ENCODE data around the gene STK24.

Gene STK24

DNA sequence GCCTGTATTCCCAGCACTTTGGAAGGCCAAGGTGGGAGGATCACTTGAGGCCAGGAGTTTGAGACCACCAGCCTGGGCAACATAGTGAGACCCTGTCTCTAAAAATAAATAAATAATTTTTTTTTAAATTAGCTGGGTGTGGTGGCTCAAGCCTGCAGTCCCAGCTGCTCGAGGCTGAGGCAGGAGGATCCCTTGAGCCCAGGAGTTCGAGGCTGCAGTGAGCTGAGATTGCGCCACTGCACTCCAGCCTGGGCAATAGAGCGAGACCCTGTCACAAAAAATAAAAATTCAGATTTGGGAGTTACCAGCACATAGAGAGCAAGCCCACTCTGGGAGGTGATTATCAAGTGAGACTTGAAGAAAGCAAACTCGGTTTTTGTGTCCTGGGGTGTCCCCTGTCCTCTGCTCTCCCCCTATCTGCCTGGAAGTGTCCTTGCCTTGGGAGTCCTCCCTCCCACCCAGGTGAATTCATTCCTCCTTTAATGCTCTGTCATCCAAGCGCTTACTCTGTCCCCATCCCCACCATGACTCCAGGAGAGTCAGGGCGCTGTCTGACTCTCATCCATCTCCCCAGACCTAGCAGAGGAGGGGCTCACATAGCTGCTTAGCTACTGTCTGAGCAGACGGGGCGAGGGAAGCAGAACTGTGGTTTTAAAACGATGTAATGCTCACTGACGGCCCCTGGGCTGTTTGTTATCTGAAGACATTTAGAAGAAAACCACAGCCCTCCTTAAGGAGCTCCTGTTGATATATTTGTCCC is 146.8 kb downstream of the STK24 start:
- TF ChIP-seq, protein P1, sequence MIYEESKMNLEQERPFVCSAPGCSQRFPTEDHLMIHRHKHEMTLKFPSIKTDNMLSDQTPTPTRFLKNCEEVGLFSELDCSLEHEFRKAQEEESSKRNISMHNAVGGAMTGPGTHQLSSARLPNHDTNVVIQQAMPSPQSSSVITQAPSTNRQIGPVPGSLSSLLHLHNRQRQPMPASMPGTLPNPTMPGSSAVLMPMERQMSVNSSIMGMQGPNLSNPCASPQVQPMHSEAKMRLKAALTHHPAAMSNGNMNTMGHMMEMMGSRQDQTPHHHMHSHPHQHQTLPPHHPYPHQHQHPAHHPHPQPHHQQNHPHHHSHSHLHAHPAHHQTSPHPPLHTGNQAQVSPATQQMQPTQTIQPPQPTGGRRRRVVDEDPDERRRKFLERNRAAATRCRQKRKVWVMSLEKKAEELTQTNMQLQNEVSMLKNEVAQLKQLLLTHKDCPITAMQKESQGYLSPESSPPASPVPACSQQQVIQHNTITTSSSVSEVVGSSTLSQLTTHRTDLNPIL (CRISPR knock-in tag; IDR thresholded peaks at IDR 0.05; ENCODE audit: low read depth), result no peak
- TF ChIP-seq, protein P2, sequence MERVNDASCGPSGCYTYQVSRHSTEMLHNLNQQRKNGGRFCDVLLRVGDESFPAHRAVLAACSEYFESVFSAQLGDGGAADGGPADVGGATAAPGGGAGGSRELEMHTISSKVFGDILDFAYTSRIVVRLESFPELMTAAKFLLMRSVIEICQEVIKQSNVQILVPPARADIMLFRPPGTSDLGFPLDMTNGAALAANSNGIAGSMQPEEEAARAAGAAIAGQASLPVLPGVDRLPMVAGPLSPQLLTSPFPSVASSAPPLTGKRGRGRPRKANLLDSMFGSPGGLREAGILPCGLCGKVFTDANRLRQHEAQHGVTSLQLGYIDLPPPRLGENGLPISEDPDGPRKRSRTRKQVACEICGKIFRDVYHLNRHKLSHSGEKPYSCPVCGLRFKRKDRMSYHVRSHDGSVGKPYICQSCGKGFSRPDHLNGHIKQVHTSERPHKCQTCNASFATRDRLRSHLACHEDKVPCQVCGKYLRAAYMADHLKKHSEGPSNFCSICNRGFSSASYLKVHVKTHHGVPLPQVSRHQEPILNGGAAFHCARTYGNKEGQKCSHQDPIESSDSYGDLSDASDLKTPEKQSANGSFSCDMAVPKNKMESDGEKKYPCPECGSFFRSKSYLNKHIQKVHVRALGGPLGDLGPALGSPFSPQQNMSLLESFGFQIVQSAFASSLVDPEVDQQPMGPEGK (CRISPR knock-in tag; IDR thresholded peaks at IDR 0.05; ENCODE audit: borderline replicate concordance), result no peak
- TF ChIP-seq ZNF565 (CRISPR knock-in tag; conservative IDR thresholded peaks at IDR 0.05; ENCODE audit: low read depth) (no peak), RARB (CRISPR knock-in tag; IDR thresholded peaks at IDR 0.05) (no peak), GLIS3 (CRISPR knock-in tag; IDR thresholded peaks at IDR 0.05) (no peak), ZNF70 (CRISPR knock-in tag; IDR thresholded peaks at IDR 0.05) (no peak), ESRRG (CRISPR knock-in tag; IDR thresholded peaks at IDR 0.05) (no peak), PPARA (CRISPR knock-in tag; IDR thresholded peaks at IDR 0.05; ENCODE audit: borderline replicate concordance) (no peak), TCF4 (CRISPR knock-in tag; IDR thresholded peaks at IDR 0.05; ENCODE audit: borderline replicate concordance) (no peak), TOX (CRISPR knock-in tag; IDR thresholded peaks at IDR 0.05; ENCODE audit: borderline replicate concordance) (no peak), ZFP30 (CRISPR knock-in tag; IDR thresholded peaks at IDR 0.05) (no peak), ZNF8 (CRISPR knock-in tag; IDR thresholded peaks at IDR 0.05) (no peak), ZC3H10 (CRISPR knock-in tag; IDR thresholded peaks at IDR 0.05) (no peak), ZFP3 (CRISPR knock-in tag; IDR thresholded peaks at IDR 0.05) (no peak)
- TF ChIP-seq, protein P3, sequence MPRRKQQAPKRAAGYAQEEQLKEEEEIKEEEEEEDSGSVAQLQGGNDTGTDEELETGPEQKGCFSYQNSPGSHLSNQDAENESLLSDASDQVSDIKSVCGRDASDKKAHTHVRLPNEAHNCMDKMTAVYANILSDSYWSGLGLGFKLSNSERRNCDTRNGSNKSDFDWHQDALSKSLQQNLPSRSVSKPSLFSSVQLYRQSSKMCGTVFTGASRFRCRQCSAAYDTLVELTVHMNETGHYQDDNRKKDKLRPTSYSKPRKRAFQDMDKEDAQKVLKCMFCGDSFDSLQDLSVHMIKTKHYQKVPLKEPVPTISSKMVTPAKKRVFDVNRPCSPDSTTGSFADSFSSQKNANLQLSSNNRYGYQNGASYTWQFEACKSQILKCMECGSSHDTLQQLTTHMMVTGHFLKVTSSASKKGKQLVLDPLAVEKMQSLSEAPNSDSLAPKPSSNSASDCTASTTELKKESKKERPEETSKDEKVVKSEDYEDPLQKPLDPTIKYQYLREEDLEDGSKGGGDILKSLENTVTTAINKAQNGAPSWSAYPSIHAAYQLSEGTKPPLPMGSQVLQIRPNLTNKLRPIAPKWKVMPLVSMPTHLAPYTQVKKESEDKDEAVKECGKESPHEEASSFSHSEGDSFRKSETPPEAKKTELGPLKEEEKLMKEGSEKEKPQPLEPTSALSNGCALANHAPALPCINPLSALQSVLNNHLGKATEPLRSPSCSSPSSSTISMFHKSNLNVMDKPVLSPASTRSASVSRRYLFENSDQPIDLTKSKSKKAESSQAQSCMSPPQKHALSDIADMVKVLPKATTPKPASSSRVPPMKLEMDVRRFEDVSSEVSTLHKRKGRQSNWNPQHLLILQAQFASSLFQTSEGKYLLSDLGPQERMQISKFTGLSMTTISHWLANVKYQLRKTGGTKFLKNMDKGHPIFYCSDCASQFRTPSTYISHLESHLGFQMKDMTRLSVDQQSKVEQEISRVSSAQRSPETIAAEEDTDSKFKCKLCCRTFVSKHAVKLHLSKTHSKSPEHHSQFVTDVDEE (CRISPR knock-in tag; IDR thresholded peaks at IDR 0.05), result no peak
- ATAC-seq, result no peak

DNA sequence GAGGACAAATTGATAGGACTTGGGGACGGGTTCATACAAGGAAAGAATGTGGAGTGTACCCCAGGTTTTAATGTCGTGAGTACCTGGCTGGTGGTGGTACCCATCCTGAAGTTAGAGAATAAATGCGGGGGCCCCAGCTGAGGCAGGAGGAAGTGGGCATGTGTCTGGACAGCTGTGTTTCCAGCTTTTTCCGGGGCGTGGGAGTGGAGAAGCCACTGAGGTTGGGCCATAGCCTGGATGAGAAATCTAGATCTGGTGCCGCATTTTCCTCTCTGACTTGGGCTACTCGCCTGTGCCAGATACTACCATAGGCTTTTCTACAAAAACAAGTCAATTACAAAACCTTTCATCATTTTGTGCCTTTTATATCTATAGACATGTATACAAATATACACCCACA is 147.4 kb downstream of the STK24 start:
- no peak for ATAC-seq
- TF ChIP-seq, protein P4, sequence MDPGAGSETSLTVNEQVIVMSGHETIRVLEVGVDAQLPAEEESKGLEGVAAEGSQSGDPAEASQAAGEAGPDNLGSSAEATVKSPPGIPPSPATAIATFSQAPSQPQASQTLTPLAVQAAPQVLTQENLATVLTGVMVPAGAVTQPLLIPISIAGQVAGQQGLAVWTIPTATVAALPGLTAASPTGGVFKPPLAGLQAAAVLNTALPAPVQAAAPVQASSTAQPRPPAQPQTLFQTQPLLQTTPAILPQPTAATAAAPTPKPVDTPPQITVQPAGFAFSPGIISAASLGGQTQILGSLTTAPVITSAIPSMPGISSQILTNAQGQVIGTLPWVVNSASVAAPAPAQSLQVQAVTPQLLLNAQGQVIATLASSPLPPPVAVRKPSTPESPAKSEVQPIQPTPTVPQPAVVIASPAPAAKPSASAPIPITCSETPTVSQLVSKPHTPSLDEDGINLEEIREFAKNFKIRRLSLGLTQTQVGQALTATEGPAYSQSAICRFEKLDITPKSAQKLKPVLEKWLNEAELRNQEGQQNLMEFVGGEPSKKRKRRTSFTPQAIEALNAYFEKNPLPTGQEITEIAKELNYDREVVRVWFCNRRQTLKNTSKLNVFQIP (CRISPR knock-in tag; IDR thresholded peaks at IDR 0.05; ENCODE audit: borderline replicate concordance, low read depth), result no peak

DNA sequence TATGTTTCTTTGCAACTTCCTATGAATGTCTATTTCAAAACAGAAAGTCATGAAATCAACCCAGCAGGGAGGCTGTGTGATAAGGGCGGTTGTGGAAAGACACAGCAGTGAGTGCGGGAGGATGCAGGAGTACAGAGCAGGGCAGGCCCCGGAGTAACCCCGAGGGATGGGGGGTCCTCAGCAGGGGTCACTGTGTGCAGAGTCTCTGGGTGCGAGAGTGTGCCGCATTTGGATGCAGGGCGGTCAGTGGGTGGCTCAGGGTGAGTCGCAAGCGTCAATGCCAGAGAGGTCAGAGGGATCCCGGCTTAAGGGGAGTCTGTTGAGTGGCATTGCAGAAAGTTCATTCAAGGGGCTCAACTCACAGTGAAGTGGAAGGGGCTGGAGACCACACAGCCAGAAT is 147.8 kb downstream of the STK24 start:
- no peak for ATAC-seq
- no peak for TF ChIP-seq SNAI2 (CRISPR knock-in tag; IDR thresholded peaks at IDR 0.05)
- TF ChIP-seq, protein P4 (CRISPR knock-in tag; IDR thresholded peaks at IDR 0.05; ENCODE audit: borderline replicate concordance, low read depth), result no peak
- TF ChIP-seq, protein P1 (CRISPR knock-in tag; IDR thresholded peaks at IDR 0.05; ENCODE audit: low read depth), result no peak
- TF ChIP-seq ZFP30 (CRISPR knock-in tag; IDR thresholded peaks at IDR 0.05), result no peak
- TF ChIP-seq ZNF8 (CRISPR knock-in tag; IDR thresholded peaks at IDR 0.05), result no peak
- no peak for TF ChIP-seq TCF4 (CRISPR knock-in tag; IDR thresholded peaks at IDR 0.05; ENCODE audit: borderline replicate concordance)
- no peak for TF ChIP-seq RARB (CRISPR knock-in tag; IDR thresholded peaks at IDR 0.05)
- no peak for TF ChIP-seq OSR1 (CRISPR knock-in tag; IDR thresholded peaks at IDR 0.05)
- TF ChIP-seq GLIS3 (CRISPR knock-in tag; IDR thresholded peaks at IDR 0.05), result no peak
- no peak for TF ChIP-seq ZFP3 (CRISPR knock-in tag; IDR thresholded peaks at IDR 0.05)
- no peak for TF ChIP-seq BACH2 (CRISPR knock-in tag; IDR thresholded peaks at IDR 0.05; ENCODE audit: borderline replicate concordance)
- TF ChIP-seq CSDC2 (CRISPR knock-in tag; IDR thresholded peaks at IDR 0.05), result no peak
- no peak for TF ChIP-seq ESRRG (CRISPR knock-in tag; IDR thresholded peaks at IDR 0.05)
- no peak for TF ChIP-seq ZNF565 (CRISPR knock-in tag; conservative IDR thresholded peaks at IDR 0.05; ENCODE audit: low read depth)
- TF ChIP-seq, protein P2 (CRISPR knock-in tag; IDR thresholded peaks at IDR 0.05; ENCODE audit: borderline replicate concordance), result no peak
- no peak for TF ChIP-seq ZC3H10 (CRISPR knock-in tag; IDR thresholded peaks at IDR 0.05)
- TF ChIP-seq, protein P5, sequence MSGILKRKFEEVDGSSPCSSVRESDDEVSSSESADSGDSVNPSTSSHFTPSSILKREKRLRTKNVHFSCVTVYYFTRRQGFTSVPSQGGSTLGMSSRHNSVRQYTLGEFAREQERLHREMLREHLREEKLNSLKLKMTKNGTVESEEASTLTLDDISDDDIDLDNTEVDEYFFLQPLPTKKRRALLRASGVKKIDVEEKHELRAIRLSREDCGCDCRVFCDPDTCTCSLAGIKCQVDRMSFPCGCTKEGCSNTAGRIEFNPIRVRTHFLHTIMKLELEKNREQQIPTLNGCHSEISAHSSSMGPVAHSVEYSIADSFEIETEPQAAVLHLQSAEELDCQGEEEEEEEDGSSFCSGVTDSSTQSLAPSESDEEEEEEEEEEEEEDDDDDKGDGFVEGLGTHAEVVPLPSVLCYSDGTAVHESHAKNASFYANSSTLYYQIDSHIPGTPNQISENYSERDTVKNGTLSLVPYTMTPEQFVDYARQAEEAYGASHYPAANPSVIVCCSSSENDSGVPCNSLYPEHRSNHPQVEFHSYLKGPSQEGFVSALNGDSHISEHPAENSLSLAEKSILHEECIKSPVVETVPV (CRISPR knock-in tag; IDR thresholded peaks at IDR 0.05), result no peak
- TF ChIP-seq ISL1 (CRISPR knock-in tag; IDR thresholded peaks at IDR 0.05), result no peak
